ENCODE measurements around the gene SERGEF.
"Not testable (repeated sequence)": the region's sequence is repeated elsewhere in the genome, so short reads cannot be mapped to it uniquely, and the experiment has no call there.

The SERGEF gene

DNA sequence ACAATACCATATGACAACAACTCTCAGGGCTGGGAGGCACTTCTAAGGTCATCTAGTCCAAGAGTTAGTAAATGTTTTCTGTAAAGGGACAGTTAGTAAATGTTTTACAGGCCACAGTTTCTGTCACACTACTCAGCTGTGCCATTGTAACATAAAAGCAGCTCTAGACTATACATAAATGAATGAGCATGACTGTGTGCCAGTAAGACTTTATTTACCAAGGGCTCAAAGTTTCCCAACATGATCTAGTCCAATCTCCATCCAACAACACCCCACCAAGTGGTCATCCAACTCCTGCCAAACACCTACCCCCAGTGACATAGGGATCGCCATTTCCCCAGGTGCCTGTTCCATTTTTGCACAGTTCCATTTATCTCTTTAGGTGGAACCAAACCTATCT, 12.1 kb downstream of the SERGEF start:
- no peak for DNase-seq (ENCODE audit: low read depth)

- not testable (repeated sequence) for DNase-seq (ENCODE audit: low read depth)
These were observed 12.7 kb downstream of the SERGEF start for GRCh38 chr11:18000128-18000527.

DNA sequence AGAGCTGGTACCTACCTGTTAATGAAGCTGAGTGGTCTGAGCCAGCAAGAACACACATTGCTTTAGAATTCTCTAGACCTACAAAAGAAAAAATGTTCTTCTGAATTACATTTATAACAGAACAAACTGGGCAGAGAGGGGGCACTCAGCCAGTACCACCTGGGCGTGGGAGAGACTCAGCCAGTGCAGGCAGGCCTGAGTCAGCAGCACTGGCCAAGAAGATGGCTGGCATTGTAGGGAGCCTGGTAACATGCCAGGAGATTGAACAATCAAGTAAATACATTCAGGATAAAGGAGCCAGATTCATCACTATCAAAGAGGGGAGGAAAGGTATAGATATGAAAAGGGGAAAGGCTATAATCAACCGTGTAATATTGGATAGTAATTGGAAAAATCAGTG, 19.9 kb downstream of the SERGEF start:
- DNase-seq (ENCODE audit: low read depth): no peak

DNA sequence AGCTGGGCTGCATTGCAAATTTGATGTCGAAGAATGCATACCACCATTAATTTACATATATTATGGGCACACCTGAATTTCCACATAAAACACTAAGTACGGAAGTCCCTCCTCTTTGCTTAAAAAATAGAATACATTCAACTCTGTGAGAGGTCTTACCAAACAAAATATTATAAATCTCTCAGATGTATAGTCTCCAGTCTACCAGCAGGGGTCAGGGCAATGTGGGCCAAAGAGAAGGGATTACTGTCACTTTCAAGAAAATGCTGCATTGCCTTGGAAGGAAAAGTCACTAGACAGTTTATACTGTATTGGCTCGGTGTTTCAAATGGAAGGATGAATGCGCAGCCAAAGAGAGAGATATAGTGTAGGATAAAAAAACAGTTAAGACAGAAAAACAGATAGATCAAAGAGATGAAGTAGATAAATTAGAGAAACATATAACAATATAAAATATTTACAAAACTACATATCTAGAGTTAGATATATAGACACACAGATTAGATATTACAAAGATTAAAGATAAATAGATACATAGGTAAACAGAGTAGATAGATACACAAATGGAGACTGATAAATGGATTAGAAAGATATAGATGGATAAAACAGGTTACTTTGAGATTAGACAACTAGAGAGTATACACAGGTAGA, 20.9 kb downstream of the SERGEF start:
- no peak for DNase-seq (ENCODE audit: low read depth)

DNA sequence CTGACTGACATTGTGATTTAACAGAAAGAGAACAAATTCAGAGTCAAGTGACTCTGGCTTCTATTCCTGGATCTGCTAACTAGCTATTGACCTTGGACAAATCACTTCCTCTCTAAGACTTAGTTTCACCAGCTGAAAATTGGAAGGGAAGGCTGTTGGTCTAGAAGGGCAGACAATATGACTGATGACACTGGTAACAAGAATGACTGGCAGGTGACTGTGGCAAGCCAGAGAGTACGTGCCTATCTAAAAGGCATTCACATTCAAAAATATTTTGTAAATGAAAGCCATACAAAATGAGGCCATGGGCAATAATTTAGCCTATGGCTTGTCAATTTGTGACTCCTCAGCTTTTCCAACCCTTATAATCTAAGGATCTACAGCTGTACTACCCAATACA, 23.5 kb downstream of the SERGEF start:
- no peak for DNase-seq (ENCODE audit: low read depth)

DNA sequence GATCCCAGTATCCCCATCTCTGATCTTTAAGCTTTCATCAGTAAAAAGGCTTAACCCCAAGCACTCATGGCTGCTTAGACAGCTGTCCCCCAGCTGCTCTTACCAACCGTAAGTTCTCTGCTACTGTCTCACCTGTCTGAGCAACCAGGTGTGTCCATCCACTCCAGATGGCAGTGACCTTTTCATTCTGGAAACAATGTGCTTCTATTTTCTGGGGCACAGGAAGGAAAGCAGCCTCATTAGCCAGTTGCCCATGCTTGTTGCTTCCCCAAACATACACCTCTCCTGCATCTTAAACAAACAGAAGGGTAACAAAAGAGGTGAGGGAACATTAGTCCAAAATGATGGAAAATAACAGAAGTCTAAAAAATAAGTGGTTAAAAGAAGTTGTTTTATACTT, 24.4 kb downstream of the SERGEF start:
- DNase-seq (ENCODE audit: low read depth): no peak

GRCh38 chr11:17987826-17988225, 25.0 kb downstream of the SERGEF start:
- no peak for DNase-seq (ENCODE audit: low read depth)

GRCh38 chr11:17986711-17987220, 26.1 kb downstream of the SERGEF start:
- DNase-seq (ENCODE audit: low read depth): no peak

- no peak for DNase-seq (ENCODE audit: low read depth)
These were observed 26.7 kb downstream of the SERGEF start for GRCh38 chr11:17986007-17986710.

GRCh38 chr11:17985517-17985916, 27.3 kb downstream of the SERGEF start:
- DNase-seq (ENCODE audit: low read depth): no peak

GRCh38 chr11:17983569-17983968, 29.3 kb downstream of the SERGEF start:
- no peak for DNase-seq (ENCODE audit: low read depth)

DNA sequence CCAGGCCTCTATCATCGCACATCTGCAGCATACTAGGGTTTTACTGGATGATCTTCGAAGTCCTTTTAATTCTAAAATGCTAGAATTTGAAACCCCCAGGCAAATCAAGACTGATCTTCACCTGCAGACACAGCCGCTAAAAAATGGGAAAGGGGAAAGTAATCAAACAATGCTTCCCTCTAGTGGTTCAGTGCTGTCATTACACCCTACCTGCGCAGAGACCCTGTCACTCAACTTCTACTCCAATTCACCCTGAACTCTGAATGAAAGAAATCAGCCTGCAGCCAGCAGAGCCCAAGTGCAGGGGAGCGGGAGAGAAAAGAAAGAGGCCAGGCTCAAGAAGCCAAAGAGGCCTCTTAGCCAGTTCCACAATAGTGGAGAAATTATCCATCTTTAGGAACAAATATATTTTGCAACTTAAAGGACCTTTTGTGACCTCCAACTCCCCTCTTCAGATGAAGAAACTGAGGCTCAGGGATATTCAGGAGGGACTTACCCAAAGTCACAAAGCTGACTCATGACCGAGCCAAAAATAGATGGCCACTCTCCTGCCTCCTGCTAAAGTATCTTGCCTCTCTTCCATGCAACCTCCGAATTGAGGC, 33.0 kb downstream of the SERGEF start:
- no peak for DNase-seq (ENCODE audit: low read depth)

- DNase-seq (ENCODE audit: low read depth): no peak
These were observed 34.1 kb downstream of the SERGEF start for GRCh38 chr11:17978553-17979287.

DNA sequence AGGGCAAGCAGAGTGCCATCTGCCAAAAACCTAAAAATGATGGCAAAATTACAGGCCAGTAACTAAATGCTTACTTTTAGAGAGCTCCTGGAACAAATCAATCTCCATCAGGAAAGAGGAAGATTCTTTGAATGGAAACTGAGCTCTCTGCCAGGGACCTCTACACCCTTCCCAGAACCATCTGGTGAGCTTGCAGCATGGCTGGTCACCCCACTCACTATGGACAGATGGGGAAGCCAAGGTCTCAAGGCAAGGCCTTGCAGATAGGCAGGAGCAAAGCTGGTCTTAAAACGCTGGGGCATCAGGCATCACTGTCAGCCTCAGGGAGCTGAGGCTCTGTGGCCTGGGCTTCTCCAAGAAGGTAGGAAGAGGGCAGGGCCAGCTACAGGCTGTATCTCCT, 36.2 kb downstream of the SERGEF start:
- no peak for DNase-seq (ENCODE audit: low read depth)

DNA sequence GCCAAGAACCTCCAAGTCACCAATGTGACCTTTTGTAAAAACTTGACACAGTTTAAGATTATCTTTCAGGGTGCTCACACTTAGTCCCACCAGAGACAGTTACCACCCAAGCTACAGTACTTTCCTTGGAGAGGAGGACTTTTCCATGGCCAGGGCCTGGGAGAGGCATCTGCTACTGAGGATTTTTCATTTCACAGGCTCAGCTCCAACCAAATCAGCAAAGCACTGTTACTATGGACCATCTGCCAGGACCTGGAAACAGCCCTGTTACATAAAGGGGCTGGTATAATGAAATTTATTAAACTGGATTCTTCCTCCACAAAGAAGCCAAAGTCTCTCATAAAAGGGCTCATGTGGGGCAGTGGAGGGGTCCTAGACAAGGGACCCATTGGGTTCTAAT, 38.6 kb downstream of the SERGEF start:
- DNase-seq (ENCODE audit: low read depth): no peak

GRCh38 chr11:17972987-17973386, 39.9 kb downstream of the SERGEF start:
- DNase-seq (ENCODE audit: low read depth): peak; percentile 81

GRCh38 chr11:17968206-17968605, 44.6 kb downstream of the SERGEF start:
- no peak for DNase-seq (ENCODE audit: low read depth)

DNA sequence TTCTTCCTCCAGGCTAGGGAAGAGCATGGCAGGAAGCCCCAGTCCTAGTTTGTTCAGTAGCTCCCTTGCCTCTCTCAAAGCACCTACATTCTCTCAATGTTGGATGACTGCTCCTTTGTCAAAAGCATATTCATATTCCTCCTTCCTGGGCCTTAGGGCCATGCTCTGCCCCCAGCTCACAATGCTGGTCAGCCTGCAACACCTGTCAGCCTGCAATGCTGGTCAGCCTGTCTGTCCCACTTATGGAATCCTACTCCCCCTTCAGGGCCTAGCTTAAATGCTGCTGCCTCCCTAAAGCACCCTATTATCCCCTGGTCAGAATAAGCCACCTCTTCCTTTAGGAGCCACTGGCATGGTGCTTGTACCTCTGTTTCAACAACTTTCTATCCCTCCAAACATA, 45.2 kb downstream of the SERGEF start:
- DNase-seq (ENCODE audit: low read depth): no peak

- no peak for DNase-seq (ENCODE audit: low read depth)
These were observed 52.8 kb downstream of the SERGEF start for GRCh38 chr11:17960091-17960490.

DNA sequence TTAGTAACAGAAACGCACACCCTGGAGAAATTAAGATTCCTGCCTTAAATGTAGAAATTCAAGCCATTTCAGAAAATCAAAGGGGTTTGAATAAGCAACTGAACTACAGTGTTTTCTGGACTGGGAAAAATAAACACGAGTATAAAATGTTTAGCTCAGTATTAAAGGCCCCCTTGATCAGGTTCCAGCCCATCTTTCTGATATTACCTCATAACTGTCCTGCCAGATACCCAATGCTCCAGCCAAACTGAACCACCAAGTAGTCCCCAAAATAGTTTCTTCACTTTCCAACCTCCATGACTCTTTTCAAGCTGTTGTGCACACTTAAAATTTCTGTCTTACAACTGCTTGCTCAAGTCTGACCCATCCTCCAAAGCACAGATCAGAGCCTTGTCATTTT, 54.4 kb downstream of the SERGEF start:
- no peak for DNase-seq (ENCODE audit: low read depth)

GRCh38 chr11:17954395-17955252, 58.2 kb downstream of the SERGEF start:
- no peak for DNase-seq (ENCODE audit: low read depth)

DNA sequence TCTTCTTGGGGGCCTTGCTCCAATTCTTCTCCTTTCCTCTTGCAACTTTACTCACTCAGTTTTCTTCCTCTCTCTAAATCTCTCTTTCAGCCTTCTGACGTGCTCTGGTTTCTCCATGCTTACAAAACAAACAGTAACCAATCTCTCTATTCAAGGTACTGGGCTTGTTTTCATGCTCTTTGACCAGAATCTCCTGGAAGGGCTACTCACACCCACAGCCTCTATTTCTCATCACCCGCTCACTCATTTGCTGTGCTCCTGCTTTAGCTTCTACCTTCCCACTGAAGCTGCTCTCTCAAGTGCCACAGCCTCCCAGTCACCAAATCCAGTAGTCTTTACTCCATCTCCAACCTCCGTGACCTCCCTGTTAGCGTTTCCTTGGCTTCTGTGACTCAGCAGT, 60.4 kb downstream of the SERGEF start:
- DNase-seq (ENCODE audit: low read depth): no peak

All from GM04503 (cell line).